Activated naive CD8-positive, alpha-beta T cell treated with anti-CD3 and anti-CD28 coated beads for 36 hours (primary cell): ENCODE data around the gene EFHC1. TPM values are rescaled to one million over a fixed set of nuclear protein-coding genes. Genes with fewer than 3 reads are reported as not detected.
A peak's percentile ranks its signal among the peaks of the same experiment; 100 is the strongest.
"Not testable (repeated sequence)": the region's sequence is repeated elsewhere in the genome, so short reads cannot be mapped to it uniquely, and the experiment has no call there.

ENCODE experiments used
- DNase-seq: peaks from one replicate; pipeline ENCODE4 v3.0.0; 2021
- H3K27ac Mint-ChIP-seq: one replicate; pipeline ENCODE4 v1.8.0; 2022; ENCODE audit warnings: mild to moderate bottlenecking, moderate library complexity, mixed read lengths
- H3K27me3 Mint-ChIP-seq: one replicate; pipeline ENCODE4 v1.8.0; 2022; ENCODE audit warnings: mild to moderate bottlenecking, mixed read lengths
- H3K36me3 Mint-ChIP-seq: one replicate; pipeline ENCODE4 v1.8.0; 2021; ENCODE audit warnings: mild to moderate bottlenecking, mixed read lengths
- H3K4me1 Mint-ChIP-seq: one replicate; pipeline ENCODE4 v1.8.0; 2021; ENCODE audit warnings: mixed read lengths
- H3K4me3 Mint-ChIP-seq: one replicate; pipeline ENCODE4 v1.8.0; 2022; ENCODE audit warnings: mild to moderate bottlenecking, moderate library complexity, mixed read lengths
- H3K9me3 Mint-ChIP-seq: one replicate; pipeline ENCODE4 v1.8.0; 2022; ENCODE audit warnings: mixed read lengths
- total RNA-seq, 2 experiments: library from RNA; stranded (reverse); gene quantifications; one replicate each; pipeline ENCODE4 v1.2.3, GENCODE V29; 2021

EFHC1 gene
- total RNA-seq, 2 experiments from 2014 or later: 2.8 to 3.1 TPM

- no peaks in the 10 kb centered on the region for H3K36me3 Mint-ChIP-seq
- peaks cover 45% of the 10 kb centered on the region for H3K4me1 Mint-ChIP-seq
- no peak overlapping the region for H3K27ac Mint-ChIP-seq
These were observed 8.2 kb upstream of the EFHC1 start for GRCh38 chr6:52411911-52412310.

GRCh38 chr6:52415333-52415732 is 4.8 kb upstream of the EFHC1 start:
- Mint-ChIP-seq H3K9me3 (no peaks in the 10 kb centered on the region), H3K4me3 (peak overlapping the region; percentile 42)

More at GRCh38 chr6:52411911-52412310, 8.2 kb upstream of the EFHC1 start:
- no peaks in the 10 kb centered on the region for H3K9me3 Mint-ChIP-seq
- DNase-seq: no peak
- no peaks in the 10 kb centered on the region for H3K27me3 Mint-ChIP-seq
- H3K4me3 Mint-ChIP-seq: no peak overlapping the region

GRCh38 chr6:52415917-52416628 is 4.1 kb upstream of the EFHC1 start:
- H3K27me3 Mint-ChIP-seq: no peaks in the 10 kb centered on the region
- DNase-seq: no peak
- no peaks in the 10 kb centered on the region for H3K9me3 Mint-ChIP-seq
- H3K4me3 Mint-ChIP-seq: no peak overlapping the region
- no peaks in the 10 kb centered on the region for H3K36me3 Mint-ChIP-seq
- peaks cover 37% of the 10 kb centered on the region for H3K4me1 Mint-ChIP-seq
- H3K27ac Mint-ChIP-seq: peak overlapping the region; percentile 3

More at GRCh38 chr6:52415333-52415732, 4.8 kb upstream of the EFHC1 start:
- Mint-ChIP-seq H3K4me1 (peaks cover 37% of the 10 kb centered on the region), H3K36me3 (no peaks in the 10 kb centered on the region), H3K27ac (peak overlapping the region; percentile 57), H3K27me3 (no peaks in the 10 kb centered on the region)
- DNase-seq: no peak

GRCh38 chr6:52416629-52417151 is 3.5 kb upstream of the EFHC1 start:
- Mint-ChIP-seq H3K36me3 (no peaks in the 10 kb centered on the region), H3K27ac (peak overlapping the region; percentile 3), H3K27me3 (no peaks in the 10 kb centered on the region), H3K4me1 (peaks cover 34% of the 10 kb centered on the region), H3K4me3 (no peak overlapping the region), H3K9me3 (no peaks in the 10 kb centered on the region)
- peak; percentile 31 for DNase-seq

GRCh38 chr6:52417675-52418111 is 2.4 kb upstream of the EFHC1 start:
- Mint-ChIP-seq H3K27me3 (no peaks in the 10 kb centered on the region), H3K27ac (no peak overlapping the region), H3K36me3 (no peaks in the 10 kb centered on the region), H3K4me3 (no peak overlapping the region), H3K4me1 (peaks cover 32% of the 10 kb centered on the region), H3K9me3 (no peaks in the 10 kb centered on the region)
- no peak for DNase-seq

GRCh38 chr6:52418606-52419005 is 1.5 kb upstream of the EFHC1 start:
- Mint-ChIP-seq H3K27ac (no peak overlapping the region), H3K36me3 (no peaks in the 10 kb centered on the region), H3K4me1 (peaks cover 32% of the 10 kb centered on the region), H3K4me3 (no peak overlapping the region), H3K27me3 (no peaks in the 10 kb centered on the region), H3K9me3 (no peaks in the 10 kb centered on the region)
- no peak for DNase-seq

GRCh38 chr6:52420668-52421358 is 671 bp downstream of the EFHC1 start:
- peaks cover 20% of the 10 kb centered on the region for H3K4me1 Mint-ChIP-seq
- DNase-seq: no peak
- no peaks in the 10 kb centered on the region for H3K36me3 Mint-ChIP-seq
- no peak overlapping the region for H3K27ac Mint-ChIP-seq
- H3K27me3 Mint-ChIP-seq: no peaks in the 10 kb centered on the region
- H3K4me3 Mint-ChIP-seq: no peak overlapping the region
- no peaks in the 10 kb centered on the region for H3K9me3 Mint-ChIP-seq

- H3K36me3 Mint-ChIP-seq: no peaks in the 10 kb centered on the region
- no peak overlapping the region for H3K4me3 Mint-ChIP-seq
- no peak overlapping the region for H3K27ac Mint-ChIP-seq
- no peak for DNase-seq
- peaks cover 6% of the 10 kb centered on the region for H3K4me1 Mint-ChIP-seq
- no peaks in the 10 kb centered on the region for H3K9me3 Mint-ChIP-seq
- no peaks in the 10 kb centered on the region for H3K27me3 Mint-ChIP-seq
These were observed 2.0 kb downstream of the EFHC1 start for GRCh38 chr6:52422156-52422555.

GRCh38 chr6:52423448-52423847 is 3.3 kb downstream of the EFHC1 start:
- no peaks in the 10 kb centered on the region for H3K9me3 Mint-ChIP-seq
- peaks cover 5% of the 10 kb centered on the region for H3K4me1 Mint-ChIP-seq
- no peak for DNase-seq

GRCh38 chr6:52423971-52424381 is 3.8 kb downstream of the EFHC1 start:
- no peaks in the 10 kb centered on the region for H3K36me3 Mint-ChIP-seq
- DNase-seq: no peak
- H3K9me3 Mint-ChIP-seq: no peaks in the 10 kb centered on the region
- peaks cover 5% of the 10 kb centered on the region for H3K4me1 Mint-ChIP-seq
- no peak overlapping the region for H3K27ac Mint-ChIP-seq
- H3K27me3 Mint-ChIP-seq: no peaks in the 10 kb centered on the region
- H3K4me3 Mint-ChIP-seq: no peak overlapping the region

More at GRCh38 chr6:52423448-52423847, 3.3 kb downstream of the EFHC1 start:
- Mint-ChIP-seq H3K27me3 (no peaks in the 10 kb centered on the region), H3K36me3 (no peaks in the 10 kb centered on the region), H3K4me3 (no peak overlapping the region), H3K27ac (no peak overlapping the region)

- H3K36me3 Mint-ChIP-seq: no peaks in the 10 kb centered on the region
- no peak overlapping the region for H3K4me3 Mint-ChIP-seq
- H3K27ac Mint-ChIP-seq: no peak overlapping the region
- DNase-seq: no peak
- H3K27me3 Mint-ChIP-seq: no peaks in the 10 kb centered on the region
- no peaks in the 10 kb centered on the region for H3K4me1 Mint-ChIP-seq
- H3K9me3 Mint-ChIP-seq: no peaks in the 10 kb centered on the region
These were observed 4.4 kb downstream of the EFHC1 start for GRCh38 chr6:52424513-52424912.

- H3K36me3 Mint-ChIP-seq: no peaks in the 10 kb centered on the region
- no peak overlapping the region for H3K27ac Mint-ChIP-seq
- no peak overlapping the region for H3K4me3 Mint-ChIP-seq
- no peak for DNase-seq
- peaks cover 2% of the 10 kb centered on the region for H3K4me1 Mint-ChIP-seq
- no peaks in the 10 kb centered on the region for H3K27me3 Mint-ChIP-seq
- H3K9me3 Mint-ChIP-seq: no peaks in the 10 kb centered on the region
These were observed 6.5 kb downstream of the EFHC1 start for GRCh38 chr6:52426667-52427066.

- H3K4me3 Mint-ChIP-seq, H3K27ac Mint-ChIP-seq, DNase-seq, H3K4me1 Mint-ChIP-seq, H3K36me3 Mint-ChIP-seq, H3K9me3 Mint-ChIP-seq, H3K27me3 Mint-ChIP-seq: not testable (repeated sequence)
These were observed 13.2 kb downstream of the EFHC1 start for GRCh38 chr6:52433294-52433693.

- no peak for DNase-seq
- no peaks in the 10 kb centered on the region for H3K27me3 Mint-ChIP-seq
- no peak overlapping the region for H3K27ac Mint-ChIP-seq
- no peak overlapping the region for H3K4me3 Mint-ChIP-seq
- peaks cover 2% of the 10 kb centered on the region for H3K4me1 Mint-ChIP-seq
- no peaks in the 10 kb centered on the region for H3K36me3 Mint-ChIP-seq
- no peaks in the 10 kb centered on the region for H3K9me3 Mint-ChIP-seq
These were observed 15.2 kb downstream of the EFHC1 start for GRCh38 chr6:52435345-52435744.

- Mint-ChIP-seq H3K27ac (no peak overlapping the region), H3K4me1 (no peaks in the 10 kb centered on the region), H3K27me3 (no peaks in the 10 kb centered on the region), H3K9me3 (peaks cover 2% of the 10 kb centered on the region), H3K36me3 (peaks cover 6% of the 10 kb centered on the region), H3K4me3 (no peak overlapping the region)
- no peak for DNase-seq
These were observed 18.8 kb downstream of the EFHC1 start for GRCh38 chr6:52438926-52439325.
